GM23338 (cell line): ENCODE results near the gene KIAA1614. TPM values are rescaled to one million over a fixed set of nuclear protein-coding genes. Genes with fewer than 3 reads are reported as not detected.

Experiments used
- ATAC-seq: fragments of 200-7000 bp; cut with Tn5 transposase; 3 replicates; pipeline ENCODE4 v1.9.1; 2020
- DNase-seq: peaks from one replicate; pipeline ENCODE4 v3.0.0-alpha.2; 2015; ENCODE audit warnings: low spot score
- H2AFZ ChIP-seq: fragments of 200-600 bp; sonication (generic); 2 replicates; pipeline ENCODE4 v1.8.0; 2016; ENCODE audit warnings: antibody characterized with exemption, mild to moderate bottlenecking, moderate library complexity
- H3F3A ChIP-seq: fragments of 200-600 bp; sonication (generic); replicated peaks from 2 replicates; pipeline ENCODE4 v1.8.0; 2017; ENCODE audit warnings: antibody characterized with exemption, mixed run types, low read depth
- H3K27ac ChIP-seq: fragments of 200-600 bp; sonication (generic); 2 replicates; pipeline ENCODE4 v1.6.1; 2016; ENCODE audit warnings: low read depth
- H3K27me3 ChIP-seq: fragments of 200-600 bp; sonication (generic); 2 replicates; pipeline ENCODE4 v1.8.0; 2016; ENCODE audit warnings: mild to moderate bottlenecking, mixed run types, moderate library complexity; ENCODE audit not compliant: insufficient read depth
- H3K36me3 ChIP-seq: fragments of 200-600 bp; sonication (generic); 2 replicates; pipeline ENCODE4 v1.8.0; 2016; ENCODE audit warnings: mild to moderate bottlenecking; ENCODE audit not compliant: insufficient read depth
- H3K4me1 ChIP-seq: fragments of 200-600 bp; sonication (generic); 2 replicates; pipeline ENCODE4 v1.8.0; 2016; ENCODE audit warnings: mild to moderate bottlenecking, moderate library complexity; ENCODE audit not compliant: insufficient read depth
- H3K4me2 ChIP-seq: fragments of 200-600 bp; sonication (generic); 2 replicates; pipeline ENCODE4 v1.7.1; 2017; ENCODE audit warnings: mixed run types
- H3K4me3 ChIP-seq: fragments of 200-600 bp; sonication (generic); 2 replicates; pipeline ENCODE4 v1.6.1; 2016; ENCODE audit warnings: mixed run types
- H3K79me2 ChIP-seq: fragments of 200-600 bp; sonication (generic); replicated peaks from 2 replicates; pipeline ENCODE4 v1.8.0; 2017; ENCODE audit warnings: mild to moderate bottlenecking; ENCODE audit not compliant: insufficient read depth
- H3K9me2 ChIP-seq: fragments of 200-600 bp; sonication (generic); 2 replicates; pipeline ENCODE4 v1.8.0; 2017; ENCODE audit not compliant: insufficient read depth
- H4K20me1 ChIP-seq: fragments of 200-600 bp; sonication (generic); replicated peaks from 2 replicates; pipeline ENCODE4 v1.8.0; 2017; ENCODE audit warnings: mild to moderate bottlenecking; ENCODE audit not compliant: insufficient read depth
- H3K27ac Mint-ChIP-seq: 2 replicates; pipeline ENCODE4 v1.8.0; 2020; ENCODE audit warnings: inconsistent platforms, mild to moderate bottlenecking, moderate library complexity, mixed read lengths
- H3K27me3 Mint-ChIP-seq: 3 replicates; pipeline ENCODE4 v1.8.0; 2022; ENCODE audit warnings: low read depth, mild to moderate bottlenecking, moderate library complexity, mixed read lengths, inconsistent platforms; ENCODE audit not compliant: insufficient read depth, poor library complexity
- H3K36me3 Mint-ChIP-seq: 3 replicates; pipeline ENCODE4 v1.8.0; 2021; ENCODE audit warnings: low read depth, mild to moderate bottlenecking, inconsistent platforms, moderate library complexity, mixed read lengths
- H3K4me1 Mint-ChIP-seq: 3 replicates; pipeline ENCODE4 v1.8.0; 2020; ENCODE audit warnings: mild to moderate bottlenecking, inconsistent platforms, mixed read lengths
- H3K4me3 Mint-ChIP-seq: 3 replicates; pipeline ENCODE4 v1.8.0; 2021; ENCODE audit warnings: moderate library complexity, mild to moderate bottlenecking, inconsistent platforms, mixed read lengths
- H3K9me3 Mint-ChIP-seq: 3 replicates; pipeline ENCODE4 v1.8.0; 2020; ENCODE audit warnings: moderate library complexity, mild to moderate bottlenecking, inconsistent platforms, mixed read lengths
- ETS1 ChIP-seq: IDR thresholded peaks from 2 replicates; pipeline ENCODE4 v1.6.1; 2016; ENCODE audit warnings: antibody characterized with exemption
- EZH2 ChIP-seq: fragments of 200-600 bp; sonication (generic); IDR thresholded peaks from one replicate; pipeline ENCODE4 v1.8.0; 2017; ENCODE audit warnings: antibody characterized with exemption, mild to moderate bottlenecking, low read depth; ENCODE audit not compliant: unreplicated experiment
- ZNF114 ChIP-seq: fragments of 250-450 bp; sonication (Bioruptor Pico); IDR thresholded peaks from 2 replicates; pipeline ENCODE4 v1.5.0; 2020; ENCODE audit warnings: mild to moderate bottlenecking, moderate library complexity
- ZNF331 ChIP-seq: fragments of 250-450 bp; sonication (Bioruptor Pico); IDR thresholded peaks from 2 replicates; pipeline ENCODE4 v1.5.0; 2020; ENCODE audit warnings: low read depth, mild to moderate bottlenecking, moderate library complexity
- ZNF462 ChIP-seq: fragments of 250-450 bp; sonication (Bioruptor Pico); IDR thresholded peaks from 2 replicates; pipeline ENCODE4 v1.5.0; 2020; ENCODE audit warnings: mild to moderate bottlenecking, moderate library complexity
- polyA plus RNA-seq: library from polyadenylated mRNA; unstranded; fragments of >200 nt; fragmentation: Nextera tagmentation; extraction: Ambion mirVana; gene quantifications from 2 replicates; pipeline ENCODE4 v1.2.1, GENCODE V29; 2016
- total RNA-seq: library from RNA; depleted of rRNA; stranded (reverse); fragments of >200 nt; shearing (Covaris generic); gene quantifications from 2 replicates; pipeline ENCODE4 v1.2.3, GENCODE V29; 2014

Gene KIAA1614
- total and polyA plus RNA-seq, 2 experiments from 2014 or later: 1.1 to 1.8 TPM

GRCh38 chr1:180994262-180994661, 81.6 kb downstream of the KIAA1614 start (continued):
- TF ChIP-seq ZNF462: no peak

- DNase-seq (no peak), ATAC-seq (no peak)
- no peak overlapping the region for H3K4me3 ChIP-seq
- no peaks in the 10 kb centered on the region for H3K4me1 Mint-ChIP-seq
- H3K36me3 Mint-ChIP-seq: peaks cover 35% of the 10 kb centered on the region
- peaks cover 17% of the 10 kb centered on the region for H4K20me1 ChIP-seq
- H3K9me2 ChIP-seq: no peaks in the 10 kb centered on the region
- no peak overlapping the region for H3K4me3 Mint-ChIP-seq
- H3K27me3 ChIP-seq: no peaks in the 10 kb centered on the region
- H3F3A ChIP-seq: no peaks in the 10 kb centered on the region
- no peak overlapping the region for H3K27ac Mint-ChIP-seq
- H3K79me2 ChIP-seq: peaks cover 43% of the 10 kb centered on the region
- no peak overlapping the region for H3K27ac ChIP-seq
- H2AFZ ChIP-seq: no peak overlapping the region
- H3K4me1 ChIP-seq: no peaks in the 10 kb centered on the region
- H3K9me3 Mint-ChIP-seq: no peaks in the 10 kb centered on the region
- no peaks in the 10 kb centered on the region for H3K27me3 Mint-ChIP-seq
- no peak overlapping the region for H3K4me2 ChIP-seq
- H3K36me3 ChIP-seq: peaks cover 4% of the 10 kb centered on the region; the same call in 1 of the 2 replicates
- no peak for TF ChIP-seq EZH2
- no peak for TF ChIP-seq ZNF114
- TF ChIP-seq ZNF462: no peak
- TF ChIP-seq ETS1: no peak
- no peak for TF ChIP-seq ZNF331 (CRISPR knock-in tag)
These were observed 85.3 kb downstream of the KIAA1614 start for GRCh38 chr1:180997843-180998504.
